Measurements from ENCODE around the gene ARHGAP23. TPM values are rescaled to one million over a fixed set of nuclear protein-coding genes. Genes with fewer than 3 reads are reported as not detected.
"Not testable (repeated sequence)": the region's sequence is repeated elsewhere in the genome, so short reads cannot be mapped to it uniquely, and the experiment has no call there.

The ARHGAP23 gene
- polyA plus RNA-seq, 12 donors, result 23.7 to 49.5 (median 33.9) TPM; not detected in 1

GRCh38 chr17:38484242-38485145 lies 56.2 kb downstream of the ARHGAP23 start:
- peak; percentile 57 for DNase-seq

- no peak for DNase-seq
These were observed 56.8 kb downstream of the ARHGAP23 start for GRCh38 chr17:38485146-38485468.

- DNase-seq, result not testable (repeated sequence)
These were observed 57.5 kb downstream of the ARHGAP23 start for GRCh38 chr17:38485681-38486298.

GRCh38 chr17:38489774-38490173 lies 61.5 kb downstream of the ARHGAP23 start:
- not testable (repeated sequence) for DNase-seq

GRCh38 chr17:38491346-38492066 lies 63.2 kb downstream of the ARHGAP23 start:
- not testable (repeated sequence) for DNase-seq

GRCh38 chr17:38492067-38493040 lies 64.1 kb downstream of the ARHGAP23 start:
- peak; percentile 80 for DNase-seq

GRCh38 chr17:38494152-38494551 lies 65.9 kb downstream of the ARHGAP23 start:
- DNase-seq, result not testable (repeated sequence)

- not testable (repeated sequence) for DNase-seq
These were observed 69.4 kb downstream of the ARHGAP23 start for GRCh38 chr17:38497656-38498055.

- no peak for DNase-seq
These were observed 70.1 kb downstream of the ARHGAP23 start for GRCh38 chr17:38498353-38498752.

GRCh38 chr17:38499230-38499629 lies 71.0 kb downstream of the ARHGAP23 start:
- not testable (repeated sequence) for DNase-seq

GRCh38 chr17:38501718-38502117 lies 73.5 kb downstream of the ARHGAP23 start:
- not testable (repeated sequence) for DNase-seq

GRCh38 chr17:38503286-38503913 lies 75.1 kb downstream of the ARHGAP23 start:
- DNase-seq, result not testable (repeated sequence)

- DNase-seq, result no peak
These were observed 76.0 kb downstream of the ARHGAP23 start for GRCh38 chr17:38504216-38504615.

GRCh38 chr17:38507436-38507835 lies 79.2 kb downstream of the ARHGAP23 start:
- DNase-seq, result no peak

- no peak for DNase-seq
These were observed 79.8 kb downstream of the ARHGAP23 start for GRCh38 chr17:38507921-38508569.

GRCh38 chr17:38508570-38508950 lies 80.3 kb downstream of the ARHGAP23 start:
- no peak for DNase-seq

- peak; percentile 76 for DNase-seq
These were observed 80.9 kb downstream of the ARHGAP23 start for GRCh38 chr17:38508954-38509771.

- no peak for DNase-seq
These were observed 81.6 kb downstream of the ARHGAP23 start for GRCh38 chr17:38509772-38510420.

Data from muscle of arm (tissue), 12 donors.